Measurements from ENCODE around the gene HIVEP3. TPM values are rescaled to one million over a fixed set of nuclear protein-coding genes. Genes with fewer than 3 reads are reported as not detected.

Gene HIVEP3
- total RNA-seq, 4 donors from 2014 or later, result 3.2 to 11.0 (median 4.2) TPM

- no peak for DNase-seq
- TF ChIP-seq POLR2A (IDR thresholded peaks at IDR 0.05), result no peak
- no peak for TF ChIP-seq CTCF (IDR thresholded peaks at IDR 0.05)
- no peaks in the 10 kb centered on the region for H3K4me1 ChIP-seq
- intact Hi-C loops (cut with DNase I), result no loop called here
- H3K4me3 ChIP-seq, result no peak overlapping the region
- 89 to 96% methylated on average over 3 to 8 of the region's 9 CpGs for WGBS, 2 donors
- H3K36me3 ChIP-seq, result peaks cover 0 to 46% (median 7%) of the 10 kb centered on the region in 3 donors
- H3K27me3 ChIP-seq, result no peaks in the 10 kb centered on the region
- no peaks in the 10 kb centered on the region for H3K9me3 ChIP-seq
- no peak overlapping the region for H3K27ac ChIP-seq
Observed at GRCh38 chr1:41582351-41582750, 336.4 kb downstream of the HIVEP3 start.

- DNase-seq, result no peak
- no peak overlapping the region for H3K27ac ChIP-seq
- WGBS, 2 donors, result no CpG with 5 or more reads among the region's 10 CpGs
Observed at GRCh38 chr1:41582004-41582325, 336.8 kb downstream of the HIVEP3 start.

GRCh38 chr1:41581216-41582003 is 337.3 kb downstream of the HIVEP3 start:
- H3K4me1 ChIP-seq, result no peaks in the 10 kb centered on the region
- DNase-seq, result no peak
- intact Hi-C loops (cut with DNase I), result no loop called here
- H3K27ac ChIP-seq, result no peak overlapping the region
- TF ChIP-seq CTCF (IDR thresholded peaks at IDR 0.05) (no peak), POLR2A (IDR thresholded peaks at IDR 0.05) (no peak)
- no peak overlapping the region for H3K4me3 ChIP-seq
- peaks cover 0 to 46% (median 7%) of the 10 kb centered on the region in 3 donors for H3K36me3 ChIP-seq
- no peaks in the 10 kb centered on the region for H3K9me3 ChIP-seq
- 83 to 97% methylated on average over 5 to 6 of the region's 19 CpGs for WGBS, 2 donors
- H3K27me3 ChIP-seq, result no peaks in the 10 kb centered on the region

More at GRCh38 chr1:41582004-41582325, 336.8 kb downstream of the HIVEP3 start:
- Histone ChIP-seq H3K27me3 (no peaks in the 10 kb centered on the region), H3K4me1 (no peaks in the 10 kb centered on the region), H3K9me3 (no peaks in the 10 kb centered on the region), H3K4me3 (no peak overlapping the region), H3K36me3 (peaks cover 0 to 46% (median 7%) of the 10 kb centered on the region in 3 donors)
- intact Hi-C loops (cut with DNase I), result no loop called here
- no peak for TF ChIP-seq POLR2A (IDR thresholded peaks at IDR 0.05)
- no peak for TF ChIP-seq CTCF (IDR thresholded peaks at IDR 0.05)

GRCh38 chr1:41580520-41581172 is 338.1 kb downstream of the HIVEP3 start:
- TF ChIP-seq CTCF (IDR thresholded peaks at IDR 0.05) (no peak), POLR2A (IDR thresholded peaks at IDR 0.05) (no peak)

GRCh38 chr1:41580021-41580420 is 338.7 kb downstream of the HIVEP3 start:
- intact Hi-C loops (cut with DNase I), result no loop called here
- WGBS, 2 donors, result 88 to 94% methylated on average over 5 to 6 of the region's 6 CpGs

More at GRCh38 chr1:41580520-41581172, 338.1 kb downstream of the HIVEP3 start:
- DNase-seq, result no peak
- intact Hi-C loops (cut with DNase I), result no loop called here
- WGBS, 2 donors, result 62 to 84% methylated on average over 2 of the region's 7 CpGs
- H3K4me3 ChIP-seq, result no peak overlapping the region
- H3K4me1 ChIP-seq, result peaks cover 0 to 5% (median 0%) of the 10 kb centered on the region in 3 donors
- H3K27me3 ChIP-seq, result no peaks in the 10 kb centered on the region
- H3K27ac ChIP-seq, result no peak overlapping the region
- peaks cover 0 to 46% (median 7%) of the 10 kb centered on the region in 3 donors for H3K36me3 ChIP-seq
- no peaks in the 10 kb centered on the region for H3K9me3 ChIP-seq

More at GRCh38 chr1:41580021-41580420, 338.7 kb downstream of the HIVEP3 start:
- no peaks in the 10 kb centered on the region for H3K27me3 ChIP-seq
- no peaks in the 10 kb centered on the region for H3K9me3 ChIP-seq
- H3K27ac ChIP-seq, result no peak overlapping the region
- H3K36me3 ChIP-seq, result peaks cover 0 to 44% (median 7%) of the 10 kb centered on the region in 3 donors
- no peak for DNase-seq
- H3K4me1 ChIP-seq, result peaks cover 0 to 5% (median 0%) of the 10 kb centered on the region in 3 donors
- no peak overlapping the region for H3K4me3 ChIP-seq
- no peak for TF ChIP-seq CTCF (IDR thresholded peaks at IDR 0.05)
- TF ChIP-seq POLR2A (IDR thresholded peaks at IDR 0.05), result no peak

All from esophagus squamous epithelium (tissue), 5 donors.